Osteocyte (in vitro differentiated cells): Measurements from ENCODE around the gene CLEC2L. TPM values are rescaled to one million over a fixed set of nuclear protein-coding genes. Genes with fewer than 3 reads are reported as not detected.

ENCODE experiments used
- DNase-seq: peaks from one replicate; pipeline ENCODE4 v3.0.0; 2021; ENCODE audit warnings: mixed read lengths; ENCODE audit not compliant: unreplicated experiment; ENCODE audit errors: extremely low spot score
- H3K27ac Mint-ChIP-seq: one replicate; pipeline ENCODE4 v1.8.0; 2021; ENCODE audit warnings: mild to moderate bottlenecking, mixed read lengths; ENCODE audit not compliant: unreplicated experiment
- H3K27me3 Mint-ChIP-seq: one replicate; pipeline ENCODE4 v1.8.0; 2021; ENCODE audit warnings: mixed read lengths; ENCODE audit not compliant: unreplicated experiment
- H3K36me3 Mint-ChIP-seq: one replicate; pipeline ENCODE4 v1.8.0; 2021; ENCODE audit warnings: mixed read lengths; ENCODE audit not compliant: unreplicated experiment
- H3K4me1 Mint-ChIP-seq: one replicate; pipeline ENCODE4 v1.8.0; 2021; ENCODE audit warnings: mixed read lengths; ENCODE audit not compliant: unreplicated experiment
- H3K4me3 Mint-ChIP-seq: one replicate; pipeline ENCODE4 v1.8.0; 2021; ENCODE audit warnings: mild to moderate bottlenecking, moderate library complexity, mixed read lengths; ENCODE audit not compliant: unreplicated experiment
- H3K9me3 Mint-ChIP-seq: one replicate; pipeline ENCODE4 v1.8.0; 2021; ENCODE audit warnings: mixed read lengths; ENCODE audit not compliant: unreplicated experiment
- CTCF ChIP-seq: fragments of 200-600 bp; sonication (generic); IDR thresholded peaks from 2 replicates; pipeline ENCODE4 v1.5.0; 2021; ENCODE audit warnings: antibody characterized with exemption, mild to moderate bottlenecking, moderate library complexity
- total RNA-seq: library from RNA; stranded (reverse); gene quantifications from 2 replicates; pipeline ENCODE4 v1.2.1, GENCODE V29; 2021

The CLEC2L gene
- total RNA-seq, 1 donor from 2014 or later, result not detected

- DNase-seq, result no peak
- Mint-ChIP-seq H3K4me1 (peaks cover 3% of the 10 kb centered on the region), H3K9me3 (no peaks in the 10 kb centered on the region), H3K27ac (no peak overlapping the region), H3K27me3 (peaks cover 47% of the 10 kb centered on the region), H3K4me3 (no peak overlapping the region), H3K36me3 (no peaks in the 10 kb centered on the region)
- TF ChIP-seq CTCF, result no peak
These were observed 2.0 kb upstream of the CLEC2L start for GRCh38 chr7:139521439-139521838.

DNA sequence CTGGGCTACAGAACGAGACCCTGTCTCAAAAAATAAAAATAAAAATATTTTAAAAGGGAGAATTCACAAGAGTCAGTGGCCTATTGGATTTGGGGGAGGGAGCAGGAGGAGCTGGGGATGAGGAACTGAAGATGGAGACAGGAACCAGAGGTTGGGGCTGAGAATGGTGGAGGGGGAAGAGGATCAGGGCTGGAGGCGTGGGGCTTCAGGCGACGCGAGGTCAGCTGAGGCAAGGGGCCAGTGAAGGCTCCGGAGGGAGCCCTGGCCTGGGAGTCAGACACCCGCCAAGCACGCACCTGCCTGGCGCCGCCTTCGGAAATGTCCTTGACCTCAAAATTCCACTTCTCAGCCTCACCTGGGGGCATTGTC lies 671 bp upstream of the CLEC2L start:
- TF ChIP-seq CTCF, result no peak
- Mint-ChIP-seq H3K36me3 (no peaks in the 10 kb centered on the region), H3K27ac (no peak overlapping the region), H3K9me3 (no peaks in the 10 kb centered on the region), H3K4me1 (peaks cover 3% of the 10 kb centered on the region), H3K27me3 (peaks cover 53% of the 10 kb centered on the region), H3K4me3 (no peak overlapping the region)
- no peak for DNase-seq

GRCh38 chr7:139523968-139524815 lies 707 bp downstream of the CLEC2L start:
- H3K27ac Mint-ChIP-seq, result no peak overlapping the region
- DNase-seq, result no peak
- H3K36me3 Mint-ChIP-seq, result no peaks in the 10 kb centered on the region
- no peaks in the 10 kb centered on the region for H3K9me3 Mint-ChIP-seq
- H3K4me1 Mint-ChIP-seq, result peaks cover 3% of the 10 kb centered on the region
- no peak overlapping the region for H3K4me3 Mint-ChIP-seq
- no peak for TF ChIP-seq CTCF
- H3K27me3 Mint-ChIP-seq, result peaks cover 59% of the 10 kb centered on the region

GRCh38 chr7:139525239-139525638 lies 1.8 kb downstream of the CLEC2L start:
- Mint-ChIP-seq H3K4me3 (no peak overlapping the region), H3K4me1 (peaks cover 3% of the 10 kb centered on the region), H3K27ac (no peak overlapping the region), H3K36me3 (no peaks in the 10 kb centered on the region), H3K27me3 (peaks cover 66% of the 10 kb centered on the region), H3K9me3 (no peaks in the 10 kb centered on the region)
- DNase-seq, result no peak
- TF ChIP-seq CTCF, result no peak

- DNase-seq, result no peak
- peaks cover 67% of the 10 kb centered on the region for H3K27me3 Mint-ChIP-seq
- H3K27ac Mint-ChIP-seq, result no peak overlapping the region
- no peaks in the 10 kb centered on the region for H3K36me3 Mint-ChIP-seq
- no peaks in the 10 kb centered on the region for H3K9me3 Mint-ChIP-seq
- H3K4me3 Mint-ChIP-seq, result no peak overlapping the region
- H3K4me1 Mint-ChIP-seq, result peaks cover 3% of the 10 kb centered on the region
- TF ChIP-seq CTCF, result no peak
These were observed 2.3 kb downstream of the CLEC2L start for GRCh38 chr7:139525750-139526149.
